Fibroblast of peridontal ligament (primary cell): ENCODE results near the gene CCRL2.

Experiments
- DNase-seq: peaks from one replicate; pipeline ENCODE4 v3.0.0-alpha.2; 2010; ENCODE audit errors: extremely low read depth

CCRL2 gene

GRCh38 chr3:46406788-46407611 is at the start of gene CCRL2, which contains the start of gene CCR5AS:
Gene CCRL2, plus strand, starts transcription at chr3:46407259. Its CDS starts 821 bp downstream, at chr3:46408080.
Gene CCR5AS, minus strand, starts transcription at chr3:46407066.
- DNase-seq = peak; percentile 67

- no peak for DNase-seq
Measured at GRCh38 chr3:46358466-46358865, 48.6 kb upstream of the CCRL2 start.

GRCh38 chr3:46359733-46360493 is 47.1 kb upstream of the CCRL2 start:
- DNase-seq = peak; percentile 35

- DNase-seq = no peak
Measured at GRCh38 chr3:46360907-46361306, 46.2 kb upstream of the CCRL2 start.

- DNase-seq = no peak
Measured at GRCh38 chr3:46361408-46362283, 45.4 kb upstream of the CCRL2 start.

- DNase-seq = no peak
Measured at GRCh38 chr3:46365041-46365440, 42.0 kb upstream of the CCRL2 start.

- no peak for DNase-seq
Measured at GRCh38 chr3:46365737-46366524, 41.1 kb upstream of the CCRL2 start.

- no peak for DNase-seq
Measured at GRCh38 chr3:46367811-46368210, 39.2 kb upstream of the CCRL2 start.

- no peak for DNase-seq
Measured at GRCh38 chr3:46368569-46368968, 38.5 kb upstream of the CCRL2 start.

GRCh38 chr3:46369151-46369550 is 37.9 kb upstream of the CCRL2 start:
- DNase-seq = no peak

- DNase-seq = no peak
Measured at GRCh38 chr3:46369675-46370132, 37.4 kb upstream of the CCRL2 start.

- DNase-seq = no peak
Measured at GRCh38 chr3:46370839-46371518, 36.1 kb upstream of the CCRL2 start, which contains the start of gene CCR5. Gene CCR5, plus strand, starts transcription at chr3:46370946. Its CDS starts 1,957 bp downstream, at chr3:46372903.

- no peak for DNase-seq
Measured at GRCh38 chr3:46371519-46372340, 35.3 kb upstream of the CCRL2 start.

- DNase-seq = peak; percentile 67
Measured at GRCh38 chr3:46372492-46373359, 34.3 kb upstream of the CCRL2 start.

- no peak for DNase-seq
Measured at GRCh38 chr3:46374755-46375154, 32.3 kb upstream of the CCRL2 start.

- no peak for DNase-seq
Measured at GRCh38 chr3:46375218-46375617, 31.8 kb upstream of the CCRL2 start.

- no peak for DNase-seq
Measured at GRCh38 chr3:46375814-46376213, 31.2 kb upstream of the CCRL2 start.

GRCh38 chr3:46378426-46378942 is 28.6 kb upstream of the CCRL2 start:
- peak; percentile 58 for DNase-seq
